ENCODE results near the gene FBXL19.

FBXL19 gene

GRCh38 chr16:30986129-30986991 is 63.0 kb downstream of the FBXL19 start:
- DNase-seq (ENCODE audit: low read depth), result no peak

- DNase-seq (ENCODE audit: low read depth), result no peak
These were observed 64.3 kb downstream of the FBXL19 start for GRCh38 chr16:30987581-30988190.

GRCh38 chr16:30989469-30990047 is 66.2 kb downstream of the FBXL19 start:
- no peak for DNase-seq (ENCODE audit: low read depth)

- DNase-seq (ENCODE audit: low read depth), result no peak
These were observed 66.7 kb downstream of the FBXL19 start for GRCh38 chr16:30990105-30990504.

DNA sequence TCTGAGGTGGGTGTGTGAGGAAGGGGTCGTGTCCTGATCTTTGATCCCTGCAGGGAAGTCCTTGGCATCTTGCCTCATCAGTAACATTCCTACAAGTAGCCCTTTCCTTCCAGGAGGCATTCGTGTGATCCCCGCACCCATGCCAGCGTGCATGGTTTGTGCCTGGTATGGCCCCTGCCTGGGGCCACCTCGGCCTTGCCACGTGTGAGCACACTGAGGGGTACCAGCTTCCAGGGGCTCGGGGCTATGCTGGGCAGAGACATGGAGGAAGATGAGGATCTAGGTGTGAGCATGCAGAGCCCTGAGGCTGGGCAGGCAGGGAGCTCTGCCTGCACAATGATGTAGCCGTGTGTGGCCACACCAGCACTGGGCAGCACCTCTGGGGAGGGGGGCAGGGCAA is 67.7 kb downstream of the FBXL19 start:
- no peak for DNase-seq (ENCODE audit: low read depth)

DNA sequence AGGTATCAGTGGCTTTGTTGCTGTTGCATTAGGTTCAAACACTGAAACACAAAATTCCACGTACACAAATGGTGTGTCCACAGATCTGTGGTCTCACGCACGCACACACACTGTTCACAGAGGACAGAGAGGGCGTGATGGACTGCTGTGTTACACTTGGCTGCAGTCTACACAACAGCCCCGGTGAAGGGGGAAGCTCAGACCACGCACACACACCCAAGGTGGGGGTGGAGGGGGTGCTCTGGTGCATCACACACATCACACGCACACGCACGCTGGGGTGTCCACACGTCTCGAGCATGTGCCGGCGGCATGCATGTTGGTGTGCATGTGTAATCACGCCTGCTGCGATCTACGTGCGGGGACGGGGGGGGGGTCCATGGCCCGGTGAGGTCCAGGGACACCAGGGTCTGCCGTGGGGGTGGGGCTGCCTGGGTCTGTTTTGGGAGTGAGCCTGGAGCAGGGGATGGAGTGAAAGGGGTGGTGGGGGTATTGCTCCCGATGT is 69.0 kb downstream of the FBXL19 start:
- no peak for DNase-seq (ENCODE audit: low read depth)

DNA sequence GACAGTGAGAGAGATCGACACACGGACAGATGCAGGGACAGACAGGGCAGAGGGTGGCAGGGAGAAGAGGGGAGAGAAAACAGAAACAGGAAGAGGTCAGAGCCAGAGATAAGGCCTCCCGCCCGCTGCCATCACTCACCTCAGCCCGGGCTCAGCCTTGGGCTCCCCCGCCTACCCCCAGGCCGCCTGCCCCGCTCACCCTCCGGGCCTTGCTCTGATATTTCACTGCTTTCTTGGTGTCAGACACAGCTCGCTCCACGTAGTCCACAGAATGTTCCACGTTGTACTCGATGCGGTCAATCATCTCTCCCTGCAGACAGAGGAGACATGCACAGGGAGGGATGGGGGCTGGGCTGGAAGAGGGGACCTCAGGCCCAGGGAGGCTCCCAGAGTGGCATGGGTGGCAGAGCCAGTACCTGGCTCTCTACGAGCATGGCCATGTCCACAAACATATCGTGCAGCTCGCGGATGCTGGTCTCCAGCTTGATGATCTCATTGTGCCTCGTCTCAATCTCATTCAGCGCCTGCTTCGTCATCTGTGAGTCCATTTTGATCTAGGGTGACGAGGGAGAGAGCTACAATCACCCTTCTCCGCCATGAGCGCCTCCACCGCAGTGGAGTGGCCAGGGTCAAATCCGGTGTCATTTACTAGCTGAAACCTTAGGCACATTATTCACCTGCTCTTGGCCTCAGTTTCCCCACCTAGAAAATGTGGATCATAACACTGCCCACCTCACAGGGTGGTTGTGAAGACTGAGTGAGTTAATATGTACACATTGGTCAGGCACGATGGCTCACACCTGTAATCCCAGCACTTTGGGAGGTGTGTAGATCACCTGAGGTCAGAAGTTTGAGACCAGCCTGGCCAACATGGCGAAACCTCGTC is 69.8 kb downstream of the FBXL19 start:
- no peak for DNase-seq (ENCODE audit: low read depth)

DNA sequence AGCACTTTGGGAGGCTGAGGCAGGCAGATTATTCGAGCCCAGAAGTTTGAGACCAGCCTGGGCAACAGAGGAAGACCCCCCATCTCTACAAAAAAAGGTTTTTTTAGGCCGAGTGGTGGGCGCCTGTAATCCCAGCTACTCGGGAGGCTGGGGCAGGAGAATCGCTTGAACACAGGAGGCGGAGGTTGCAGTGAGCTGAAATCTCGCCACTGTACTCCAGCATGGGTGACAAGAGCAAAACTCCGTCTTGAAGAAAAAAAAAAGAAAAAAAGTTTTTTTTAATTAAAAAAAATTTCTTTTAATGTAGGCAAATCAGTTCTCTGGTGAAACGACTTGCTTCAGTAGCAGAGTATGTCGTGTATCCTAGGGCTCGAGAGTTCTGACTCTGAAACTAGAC is 72.6 kb downstream of the FBXL19 start:
- no peak for DNase-seq (ENCODE audit: low read depth)

DNA sequence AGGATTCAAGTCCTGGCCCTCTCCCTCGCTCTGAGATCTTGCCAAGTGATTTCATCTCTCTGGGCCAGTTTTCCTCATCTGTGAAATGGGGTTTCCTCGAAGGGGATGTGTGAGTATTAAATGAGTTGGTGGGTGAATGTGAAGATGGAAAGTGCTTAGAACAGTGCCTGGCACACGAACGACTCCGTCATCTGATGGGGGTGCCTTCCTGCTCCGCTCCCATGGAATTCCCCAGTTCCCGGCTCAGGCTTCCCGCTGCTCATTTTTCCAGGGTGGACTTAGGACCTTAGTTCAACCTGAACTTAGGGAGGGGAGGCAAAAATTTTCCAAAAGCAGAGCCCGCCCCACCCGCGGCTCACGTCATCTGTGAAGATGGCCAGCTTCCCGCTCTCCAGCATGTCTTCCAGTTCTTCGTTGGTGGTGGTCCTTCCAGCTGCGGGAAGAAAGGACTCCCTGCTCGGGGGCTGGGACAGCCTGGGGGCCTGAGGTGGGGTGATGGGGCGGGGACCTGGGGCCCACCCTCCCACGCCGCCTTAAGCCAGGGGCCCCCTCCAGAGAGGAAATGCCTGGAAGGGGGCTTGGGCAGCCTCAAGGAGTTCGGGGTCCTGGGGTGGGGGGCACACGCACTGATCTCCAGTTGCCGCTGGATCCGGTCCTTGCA is 73.1 kb downstream of the FBXL19 start:
- DNase-seq (ENCODE audit: low read depth), result no peak

- DNase-seq (ENCODE audit: low read depth), result peak; percentile 58
These were observed 73.8 kb downstream of the FBXL19 start for GRCh38 chr16:30996985-30997724.

DNA sequence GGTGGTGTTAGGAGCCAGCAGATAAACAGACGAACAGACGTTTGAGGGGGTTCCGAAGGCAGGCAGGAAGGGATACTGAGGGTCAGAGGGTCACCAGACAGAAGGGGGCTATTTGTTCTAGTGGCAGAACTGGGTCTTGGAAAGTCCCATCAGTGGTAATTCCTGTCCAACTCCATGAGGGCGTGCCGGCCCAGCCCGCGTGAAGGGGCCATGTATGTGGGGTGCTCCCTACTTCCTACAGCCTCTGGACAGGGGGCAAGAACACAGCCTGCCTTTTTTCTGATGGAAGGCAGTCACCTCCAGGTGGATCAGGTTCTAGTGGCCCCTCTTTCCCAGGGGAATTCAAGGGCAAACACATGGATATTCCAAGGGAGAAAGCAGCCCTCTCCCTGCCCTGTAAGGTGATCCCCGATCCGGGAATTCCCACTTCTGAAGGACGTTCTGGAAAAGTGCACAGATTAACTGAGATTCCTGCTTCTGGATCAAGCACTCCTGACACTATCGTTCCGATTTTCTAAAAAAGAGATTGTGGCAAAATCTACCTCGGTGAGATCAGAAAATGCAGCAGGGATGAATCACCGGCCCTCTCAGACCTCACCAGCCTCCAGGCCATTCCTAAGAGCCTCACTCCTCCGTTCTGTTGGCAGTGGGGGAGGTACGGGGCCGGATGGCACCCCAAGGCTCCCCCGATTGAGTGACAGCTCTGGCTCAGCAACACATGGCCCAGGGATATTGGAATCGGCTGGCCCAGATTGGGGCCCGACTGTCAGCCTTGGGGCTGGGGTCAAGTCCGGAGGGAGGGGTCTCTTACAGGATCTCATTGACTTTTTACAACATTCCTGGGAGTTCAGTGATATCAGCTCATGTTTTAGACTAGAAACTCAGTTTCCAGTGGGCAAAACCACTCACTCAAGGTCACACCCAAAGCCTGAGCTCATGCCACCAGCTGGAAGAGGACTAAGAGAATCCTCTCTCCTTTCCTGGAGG is 74.6 kb downstream of the FBXL19 start:
- peak; percentile 55 for DNase-seq (ENCODE audit: low read depth)
